Measurements from ENCODE around the gene ARPC2. TPM values are rescaled to one million over a fixed set of nuclear protein-coding genes. Genes with fewer than 3 reads are reported as not detected.
"Not testable (repeated sequence)": the region's sequence is repeated elsewhere in the genome, so short reads cannot be mapped to it uniquely, and the experiment has no call there.

Gene ARPC2
- 100 to 1,000 TPM; 461 to 475 TPM for total RNA-seq

- Mint-ChIP-seq H3K36me3 (ENCODE audit: low read depth) (peaks cover 39% of the 10 kb centered on the region), H3K4me1 (ENCODE audit: low read depth) (peaks cover 29% of the 10 kb centered on the region), H3K9me3 (no peaks in the 10 kb centered on the region), H3K27ac (peak within 1 kb of the TSS; percentile 88), H3K4me3 (peak within 1 kb of the TSS; percentile 78), H3K27me3 (ENCODE audit: low read depth) (no peaks in the 10 kb centered on the region)
- CTCF ChIA-PET = interaction anchor here (1.0 to 1.9 kb wide), 4 partner anchors 12 to 53 kb away, joined by 3 to 11 read pairs (median 4); partner anchors contain the start of genes AAMP and PNKD
- DNase-seq = peak; percentile 95
- intact Hi-C loops (cut with micrococcal nuclease) = loop anchor here (1.0 to 5.0 kb wide), 5 partner anchors 31 to 960 kb away; partner anchors contain the start of genes BCS1L, CNPPD1 and ZNF142
Observed at GRCh38 chr2:218216674-218217359, at the start of gene ARPC2. Gene ARPC2, plus strand, starts transcription at chr2:218217189. Its CDS starts 282 bp downstream, at chr2:218217471.

- H3K27me3 Mint-ChIP-seq (ENCODE audit: low read depth) = no peaks in the 10 kb centered on the region
Observed at GRCh38 chr2:218168016-218168415, 49.0 kb upstream of the ARPC2 start.

GRCh38 chr2:218168635-218169462 is 48.1 kb upstream of the ARPC2 start:
- Mint-ChIP-seq H3K4me1 (ENCODE audit: low read depth) (peaks cover 26% of the 10 kb centered on the region), H3K27ac (no peak overlapping the region), H3K36me3 (ENCODE audit: low read depth) (no peaks in the 10 kb centered on the region), H3K27me3 (ENCODE audit: low read depth) (no peaks in the 10 kb centered on the region), H3K4me3 (no peak overlapping the region), H3K9me3 (no peaks in the 10 kb centered on the region)
- intact Hi-C loops (cut with micrococcal nuclease) = loop anchor here (1.0 to 5.0 kb wide), 3 partner anchors 88 to 188 kb away; partner anchors contain the start of genes AAMP, CATIP and PNKD
- CTCF ChIA-PET = interaction anchor here (0.7 to 2.0 kb wide), 12 partner anchors 9 to 103 kb away, joined by 3 to 12 read pairs (median 4); partner anchors contain the start of gene RUFY4
- peak; percentile 79 for DNase-seq

More at GRCh38 chr2:218168016-218168415, 49.0 kb upstream of the ARPC2 start:
- CTCF ChIA-PET = interaction anchor here (0.7 to 2.0 kb wide), 13 partner anchors 8 to 104 kb away, joined by 3 to 12 read pairs (median 4); partner anchors contain the start of gene RUFY4
- H3K36me3 Mint-ChIP-seq (ENCODE audit: low read depth) = no peaks in the 10 kb centered on the region
- H3K4me1 Mint-ChIP-seq (ENCODE audit: low read depth) = peaks cover 26% of the 10 kb centered on the region
- no peak overlapping the region for H3K27ac Mint-ChIP-seq
- no peaks in the 10 kb centered on the region for H3K9me3 Mint-ChIP-seq
- no peak for DNase-seq
- no peak overlapping the region for H3K4me3 Mint-ChIP-seq
- intact Hi-C loops (cut with micrococcal nuclease) = loop anchor here (5.0 kb wide), 1 partner anchor 189 kb away; the partner anchor contains the start of gene CATIP

- Mint-ChIP-seq H3K4me1 (ENCODE audit: low read depth) (peaks cover 26% of the 10 kb centered on the region), H3K4me3 (no peak overlapping the region), H3K9me3 (no peaks in the 10 kb centered on the region), H3K27me3 (ENCODE audit: low read depth) (no peaks in the 10 kb centered on the region), H3K36me3 (ENCODE audit: low read depth) (no peaks in the 10 kb centered on the region), H3K27ac (no peak overlapping the region)
- DNase-seq = no peak
- intact Hi-C loops (cut with micrococcal nuclease) = loop anchor here (1.0 to 5.0 kb wide), 3 partner anchors 87 to 187 kb away; partner anchors contain the start of genes AAMP, CATIP and PNKD
- CTCF ChIA-PET = interaction anchor here (0.6 to 2.3 kb wide), 3 partner anchors 15 to 87 kb away, joined by 3 to 5 read pairs (median 5); no protein-coding TSS in a partner anchor
Observed at GRCh38 chr2:218169757-218170546, 47.0 kb upstream of the ARPC2 start.

- H3K36me3 Mint-ChIP-seq (ENCODE audit: low read depth); DNase-seq; H3K9me3 Mint-ChIP-seq; H3K27ac Mint-ChIP-seq; H3K27me3 Mint-ChIP-seq (ENCODE audit: low read depth); H3K4me3 Mint-ChIP-seq; intact Hi-C loops (cut with micrococcal nuclease): not testable (repeated sequence)
- H3K4me1 Mint-ChIP-seq (ENCODE audit: low read depth) = peaks cover 22% of the 10 kb centered on the region
- CTCF ChIA-PET = interaction anchor here (0.7 to 2.3 kb wide), 2 partner anchors 9 to 13 kb away, joined by 3 to 5 read pairs; no protein-coding TSS in a partner anchor
Observed at GRCh38 chr2:218171744-218172143, 45.2 kb upstream of the ARPC2 start.

- intact Hi-C loops (cut with micrococcal nuclease) = no loop called here
- DNase-seq = no peak
- Mint-ChIP-seq H3K27me3 (ENCODE audit: low read depth) (no peaks in the 10 kb centered on the region), H3K4me3 (no peak overlapping the region), H3K4me1 (ENCODE audit: low read depth) (peaks cover 12% of the 10 kb centered on the region), H3K27ac (no peak overlapping the region), H3K9me3 (no peaks in the 10 kb centered on the region), H3K36me3 (ENCODE audit: low read depth) (no peaks in the 10 kb centered on the region)
- CTCF ChIA-PET = interaction anchor here (0.7 to 1.0 kb wide), 3 partner anchors 99 to 101 kb away, joined by 3 read pairs; no protein-coding TSS in a partner anchor
Observed at GRCh38 chr2:218172845-218173244, 44.1 kb upstream of the ARPC2 start.

GRCh38 chr2:218179782-218180181 is 37.2 kb upstream of the ARPC2 start:
- no peak overlapping the region for H3K27ac Mint-ChIP-seq
- DNase-seq = no peak
- H3K9me3 Mint-ChIP-seq = no peaks in the 10 kb centered on the region
- no peaks in the 10 kb centered on the region for H3K4me1 Mint-ChIP-seq (ENCODE audit: low read depth)
- H3K4me3 Mint-ChIP-seq = no peak overlapping the region
- CTCF ChIA-PET = no interaction called here
- no peaks in the 10 kb centered on the region for H3K27me3 Mint-ChIP-seq (ENCODE audit: low read depth)
- H3K36me3 Mint-ChIP-seq (ENCODE audit: low read depth) = no peaks in the 10 kb centered on the region
- intact Hi-C loops (cut with micrococcal nuclease) = no loop called here

- intact Hi-C loops (cut with micrococcal nuclease) = no loop called here
- DNase-seq = no peak
- Mint-ChIP-seq H3K4me1 (ENCODE audit: low read depth) (no peaks in the 10 kb centered on the region), H3K27me3 (ENCODE audit: low read depth) (no peaks in the 10 kb centered on the region), H3K9me3 (no peaks in the 10 kb centered on the region), H3K36me3 (ENCODE audit: low read depth) (no peaks in the 10 kb centered on the region), H3K4me3 (no peak overlapping the region), H3K27ac (no peak overlapping the region)
- CTCF ChIA-PET = interaction anchor here (2.0 kb wide), 1 partner anchor 12 kb away, joined by 6 read pairs; no protein-coding TSS in a partner anchor
Observed at GRCh38 chr2:218180467-218181114, 36.4 kb upstream of the ARPC2 start.

- DNase-seq = no peak
- intact Hi-C loops (cut with micrococcal nuclease) = no loop called here
- Mint-ChIP-seq H3K4me3 (no peak overlapping the region), H3K27ac (no peak overlapping the region), H3K9me3 (no peaks in the 10 kb centered on the region), H3K36me3 (ENCODE audit: low read depth) (no peaks in the 10 kb centered on the region), H3K4me1 (ENCODE audit: low read depth) (peaks cover 7% of the 10 kb centered on the region), H3K27me3 (ENCODE audit: low read depth) (no peaks in the 10 kb centered on the region)
- CTCF ChIA-PET = interaction anchor here (1.5 to 1.7 kb wide), 3 partner anchors 13 to 73 kb away, joined by 5 to 12 read pairs (median 10); no protein-coding TSS in a partner anchor
Observed at GRCh38 chr2:218184331-218184730, 32.7 kb upstream of the ARPC2 start.

- H3K4me1 Mint-ChIP-seq (ENCODE audit: low read depth) = peaks cover 7% of the 10 kb centered on the region
- no peak overlapping the region for H3K4me3 Mint-ChIP-seq
- no peaks in the 10 kb centered on the region for H3K9me3 Mint-ChIP-seq
- H3K27me3 Mint-ChIP-seq (ENCODE audit: low read depth) = no peaks in the 10 kb centered on the region
- H3K27ac Mint-ChIP-seq = no peak overlapping the region
- DNase-seq = peak; percentile 87
- H3K36me3 Mint-ChIP-seq (ENCODE audit: low read depth) = no peaks in the 10 kb centered on the region
- intact Hi-C loops (cut with micrococcal nuclease) = loop anchor here (1.0 to 2.0 kb wide), 6 partner anchors 31 to 210 kb away; partner anchors contain the start of genes AAMP, ARPC2, CATIP and PNKD
- CTCF ChIA-PET = interaction anchor here (1.2 to 2.1 kb wide), 7 partner anchors 22 to 101 kb away, joined by 3 to 20 read pairs (median 5); no protein-coding TSS in a partner anchor
Observed at GRCh38 chr2:218186355-218186766, 30.6 kb upstream of the ARPC2 start.

- DNase-seq = no peak
- Mint-ChIP-seq H3K4me1 (ENCODE audit: low read depth) (peaks cover 7% of the 10 kb centered on the region), H3K27ac (no peak overlapping the region), H3K36me3 (ENCODE audit: low read depth) (no peaks in the 10 kb centered on the region), H3K4me3 (no peak overlapping the region), H3K27me3 (ENCODE audit: low read depth) (no peaks in the 10 kb centered on the region), H3K9me3 (no peaks in the 10 kb centered on the region)
- intact Hi-C loops (cut with micrococcal nuclease) = loop anchor here (1.0 to 2.0 kb wide), 6 partner anchors 30 to 210 kb away; partner anchors contain the start of genes AAMP, ARPC2, CATIP and PNKD
- CTCF ChIA-PET = interaction anchor here (0.6 to 2.1 kb wide), 12 partner anchors 9 to 171 kb away, joined by 3 to 20 read pairs (median 3); partner anchors contain the start of genes CATIP and GPBAR1
Observed at GRCh38 chr2:218186876-218187275, 30.1 kb upstream of the ARPC2 start.
